Measurements from ENCODE around the gene OTOR.

The OTOR gene

DNA sequence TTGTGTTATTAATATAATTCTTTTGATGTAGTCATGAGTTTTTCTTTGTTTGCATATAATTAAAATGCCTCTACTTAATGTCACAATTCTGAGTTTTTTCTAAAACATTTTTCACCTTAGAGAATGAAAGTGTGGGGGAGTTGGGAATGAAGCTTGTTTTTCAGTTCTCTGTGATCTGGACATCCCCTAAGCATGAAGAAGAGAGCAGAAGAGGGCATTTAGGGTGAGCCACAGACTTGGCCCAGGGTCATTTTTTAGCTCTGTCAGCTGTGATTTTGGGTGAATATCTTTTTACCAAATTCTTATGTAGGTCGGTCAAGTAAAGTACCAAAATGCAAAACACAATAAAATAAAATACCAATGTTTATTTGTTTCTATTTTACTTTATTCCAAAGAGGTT, 3.9 kb downstream of the OTOR start:
- DNase-seq = no peak

DNA sequence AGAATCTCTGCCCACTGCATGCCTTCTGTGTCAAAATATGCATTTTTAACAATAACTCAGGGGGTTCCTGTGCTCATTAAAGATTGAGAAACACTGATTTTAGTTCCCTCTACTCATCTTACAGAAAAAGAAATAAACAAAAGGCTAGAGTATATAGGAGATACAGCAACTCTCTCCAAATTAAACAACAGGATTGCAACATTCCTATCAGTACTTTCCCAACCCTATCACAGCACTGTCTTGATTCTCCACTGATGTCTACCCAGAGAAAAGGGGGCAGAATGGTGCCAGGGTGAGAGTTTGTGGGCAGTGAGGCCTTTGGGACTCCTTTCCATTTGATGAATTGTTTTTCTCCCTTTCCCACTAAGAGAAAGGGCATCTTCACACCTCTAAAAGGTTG, 4.7 kb downstream of the OTOR start:
- no peak for DNase-seq

DNA sequence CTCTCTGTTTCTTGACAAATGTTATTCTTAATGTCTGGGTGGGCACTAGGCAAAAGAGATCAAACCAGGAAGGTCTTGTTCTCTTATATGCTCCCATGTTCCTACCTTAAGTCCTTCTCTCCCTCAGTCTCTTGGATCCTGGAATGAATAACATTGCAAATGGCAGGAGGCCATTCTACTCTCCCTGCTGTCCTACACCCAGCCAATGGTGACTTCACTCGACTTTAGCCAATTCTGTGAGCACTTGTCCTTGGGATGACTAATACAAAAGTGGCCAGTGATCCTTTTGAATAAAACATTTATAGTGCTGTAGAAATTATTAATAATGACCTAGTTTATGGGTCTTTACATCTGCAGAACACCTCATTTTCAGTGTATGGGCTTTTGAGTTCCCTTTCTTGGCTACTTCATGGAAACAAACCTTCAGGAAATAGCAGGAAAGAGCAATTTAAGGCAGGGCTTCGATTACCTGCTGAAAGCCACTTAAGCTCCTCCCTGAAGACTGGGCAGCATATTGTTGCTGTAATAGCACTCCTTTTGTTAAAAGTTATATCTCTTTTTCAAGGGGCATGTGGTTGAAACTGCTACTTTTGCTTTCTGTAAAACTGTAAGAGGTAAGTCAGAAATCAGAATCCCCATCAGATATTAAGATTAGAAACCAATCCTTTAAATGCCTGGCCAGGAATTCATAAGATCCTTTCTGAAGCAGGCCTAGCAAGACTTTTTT, 10.5 kb downstream of the OTOR start:
- no peak for DNase-seq

DNA sequence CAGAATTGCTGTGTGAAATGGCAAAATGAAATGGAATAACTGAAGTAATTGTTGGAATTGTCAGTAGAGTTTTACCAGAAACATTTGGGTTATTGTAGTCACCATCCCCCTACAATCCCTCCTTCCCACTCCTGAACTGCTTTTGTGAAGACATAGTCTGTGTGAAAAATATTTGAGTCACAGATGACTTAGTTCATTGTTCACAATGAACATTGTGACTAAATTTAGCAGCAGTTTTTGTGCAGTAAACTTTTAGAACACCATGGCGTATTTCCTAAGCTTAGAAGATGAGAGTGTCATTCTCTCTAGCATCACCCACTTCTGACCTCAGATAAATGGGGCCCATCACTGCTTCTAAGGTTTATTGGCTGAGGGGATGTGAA, 11.0 kb downstream of the OTOR start:
- no peak for DNase-seq

DNA sequence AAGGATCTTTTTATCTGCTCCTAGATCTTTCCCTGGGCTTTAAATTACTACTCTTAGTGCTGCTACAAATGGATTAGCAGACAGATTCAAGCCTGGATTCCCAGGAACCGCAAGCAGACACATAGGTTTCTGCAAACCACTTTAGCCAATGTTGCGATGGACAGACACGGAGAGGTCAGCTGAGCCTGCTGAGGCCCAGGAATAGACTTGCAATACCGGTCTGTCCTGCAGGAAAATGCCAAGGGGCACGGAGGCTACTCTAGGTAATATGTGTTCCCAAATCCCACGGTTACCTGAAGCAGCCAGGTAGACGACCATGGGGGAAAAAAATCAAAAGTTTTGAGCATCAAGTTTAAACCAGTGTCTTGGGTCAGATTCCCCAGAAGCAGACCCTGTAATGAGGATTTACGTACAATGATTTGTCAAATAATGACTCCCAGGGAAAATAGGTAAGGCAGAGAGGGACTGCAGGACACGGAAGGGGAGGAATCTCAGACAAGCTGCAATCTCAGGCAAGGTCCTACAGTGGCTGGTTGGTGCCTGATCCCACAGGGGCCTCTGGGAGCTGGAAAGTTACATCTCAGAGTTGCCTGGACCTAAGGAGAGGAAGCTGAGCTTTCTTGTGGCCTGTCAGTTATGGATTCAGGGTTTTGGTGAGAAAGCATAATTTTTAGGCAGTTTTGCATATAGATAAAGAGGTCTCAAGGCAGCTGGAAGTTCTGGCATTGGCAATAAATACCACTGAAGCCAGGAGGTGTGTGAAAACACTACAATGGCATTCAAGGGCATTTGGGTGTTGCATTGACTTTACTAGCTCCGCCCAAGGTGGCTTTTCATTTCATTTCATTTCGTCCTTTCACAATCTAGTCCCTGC, 12.5 kb downstream of the OTOR start:
- DNase-seq = no peak

DNA sequence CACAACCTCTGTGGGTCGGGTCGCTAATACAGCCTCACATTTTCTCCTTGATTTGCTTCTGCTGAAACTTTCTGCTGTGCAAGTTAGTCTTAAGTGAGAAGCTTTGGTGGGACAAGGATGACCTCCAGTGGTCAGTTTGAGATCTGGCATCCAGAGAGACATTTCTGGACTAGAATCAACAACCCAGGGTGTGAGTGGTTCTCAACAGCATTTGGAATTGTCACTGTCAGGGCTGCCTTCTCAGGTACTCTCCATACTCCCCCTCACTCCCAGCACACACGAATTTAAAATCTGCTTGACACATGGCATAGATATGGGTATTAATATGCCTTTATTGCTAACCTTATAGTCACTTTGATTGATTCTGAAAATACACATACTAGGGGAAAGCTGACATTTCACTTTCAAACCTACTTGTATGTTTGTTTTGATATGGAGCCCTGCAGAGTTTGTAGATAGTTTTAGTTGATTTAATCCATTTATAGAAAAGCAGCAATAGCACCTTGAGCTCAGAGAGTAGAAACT, 13.2 kb downstream of the OTOR start:
- peak; percentile 64 for DNase-seq

DNA sequence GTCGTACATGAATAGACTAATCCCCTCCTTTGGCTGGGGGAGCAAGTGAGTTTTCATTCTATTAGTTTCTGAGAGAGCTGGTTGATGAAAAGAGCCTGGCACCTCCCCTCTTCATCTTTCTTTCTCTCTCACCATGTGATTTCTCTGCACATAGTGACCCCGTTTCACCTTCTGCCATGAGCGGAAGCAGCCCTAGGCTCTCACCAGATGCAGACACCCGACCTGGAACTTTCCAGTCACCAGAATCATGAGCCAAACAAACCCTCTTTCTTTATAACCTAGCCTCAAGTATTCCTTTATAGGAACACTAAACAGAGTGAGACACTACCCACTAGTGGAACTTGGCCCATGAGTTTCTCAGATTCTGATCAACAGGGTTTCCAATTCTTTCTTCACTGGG, 16.4 kb downstream of the OTOR start:
- no peak for DNase-seq

DNA sequence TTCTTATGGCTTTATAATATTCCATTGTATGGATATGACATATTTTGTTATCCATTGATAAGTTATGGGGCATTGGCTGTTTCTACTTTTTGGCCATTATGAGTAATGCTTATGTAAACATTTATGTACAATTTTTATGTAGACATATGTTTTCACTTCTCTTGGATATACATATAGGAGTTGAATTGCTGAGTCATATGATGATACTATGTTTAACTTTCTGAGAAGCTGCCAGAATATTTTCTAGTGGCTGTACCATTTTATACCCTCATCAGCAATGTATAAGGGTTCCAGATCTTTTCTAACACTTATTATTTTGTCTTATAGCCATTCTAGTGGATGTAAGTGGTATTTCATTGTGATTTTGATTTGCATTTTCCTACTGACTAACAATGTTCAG, 23.1 kb downstream of the OTOR start:
- DNase-seq = no peak

DNA sequence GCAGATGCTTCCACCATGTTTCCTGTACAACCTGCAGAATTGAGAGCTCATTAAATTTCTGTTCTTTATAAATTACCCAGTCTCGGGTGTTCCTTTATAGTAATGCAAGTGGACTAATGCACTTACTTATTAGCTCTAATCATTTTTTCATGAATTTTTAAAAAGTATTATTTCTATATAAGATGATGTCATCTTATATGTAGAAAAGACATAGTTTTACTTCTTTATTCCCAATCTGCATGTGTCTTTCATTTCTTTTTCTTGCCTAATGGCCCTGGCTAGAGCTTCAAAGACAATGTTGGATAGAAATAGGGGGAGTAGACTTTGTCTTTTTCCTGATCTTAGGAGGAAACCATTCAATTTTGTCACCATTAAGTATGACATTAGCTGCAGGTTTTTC, 27.8 kb downstream of the OTOR start:
- DNase-seq = no peak

DNA sequence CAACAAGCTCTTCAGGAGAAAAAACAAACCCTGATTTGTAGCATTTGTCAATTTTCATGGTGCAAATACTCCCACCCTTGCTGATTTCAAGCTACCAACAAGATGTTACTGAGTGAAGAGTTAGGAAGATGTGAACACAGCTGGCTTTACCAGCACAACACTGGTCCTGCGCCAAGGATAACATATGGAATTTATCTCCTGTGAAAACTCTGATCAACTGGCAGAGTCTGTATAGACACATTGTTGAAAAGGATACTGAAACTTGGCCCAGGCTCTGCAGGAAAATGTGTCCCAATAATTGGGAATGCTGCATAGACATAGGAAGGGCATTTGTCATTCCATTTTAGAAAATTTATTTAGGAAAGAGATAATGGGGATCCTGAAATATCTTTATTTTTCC, 29.0 kb downstream of the OTOR start:
- DNase-seq = no peak

DNA sequence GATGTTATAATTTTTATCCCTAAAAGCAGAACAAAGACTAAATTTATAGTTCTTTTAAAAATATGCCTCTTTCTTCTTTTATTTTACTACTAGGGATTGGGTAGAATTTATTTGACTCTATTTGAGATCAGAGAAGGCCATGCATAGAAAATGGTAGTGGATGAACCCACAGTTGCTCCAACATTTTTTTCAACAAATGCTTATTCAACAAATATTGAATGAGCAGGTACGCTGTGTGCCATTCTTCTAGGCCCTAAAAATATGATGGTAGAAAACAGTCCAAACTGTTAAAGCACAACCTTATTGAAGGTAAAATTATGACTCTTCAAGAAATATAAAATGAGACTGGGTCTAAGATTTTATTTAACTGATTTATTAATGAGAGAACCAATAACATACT, 30.0 kb downstream of the OTOR start:
- DNase-seq = no peak

DNA sequence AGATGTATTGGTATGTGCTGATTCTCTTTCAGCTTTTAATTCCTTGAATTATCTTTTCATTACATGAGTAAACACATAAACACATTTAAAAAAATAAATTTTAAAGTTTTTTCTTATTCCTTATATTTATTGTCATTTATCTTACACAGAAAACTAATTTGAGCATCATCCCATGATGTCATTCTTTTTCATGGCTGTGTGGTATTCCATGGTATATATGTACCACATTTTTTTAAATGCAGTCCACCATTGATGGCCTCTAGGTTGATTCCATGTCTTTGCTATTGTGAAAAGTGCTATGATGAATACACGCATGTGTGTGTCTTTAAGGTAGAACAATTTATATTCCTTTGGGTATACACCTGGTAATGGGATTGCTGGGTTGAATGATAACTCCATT, 33.3 kb downstream of the OTOR start:
- DNase-seq = no peak

DNA sequence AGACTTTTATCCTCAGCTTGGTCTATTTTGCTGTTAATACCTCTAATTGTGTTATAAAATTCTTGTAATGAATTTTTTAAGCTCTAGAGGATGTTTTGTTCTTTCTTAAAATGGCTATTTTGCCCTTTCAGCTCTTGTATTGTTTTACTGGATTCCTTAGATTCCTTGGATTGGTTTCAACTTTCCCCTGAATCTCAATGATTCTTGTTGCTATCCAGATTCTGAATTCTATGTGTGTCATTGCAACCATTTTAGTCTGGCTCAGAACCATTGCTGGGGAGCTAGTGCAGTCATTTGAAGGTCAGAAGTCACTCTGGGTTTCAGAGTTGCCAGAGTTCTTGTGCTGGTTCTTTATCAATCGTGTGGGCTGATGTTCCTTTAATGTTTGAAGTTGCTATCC, 37.1 kb downstream of the OTOR start:
- no peak for DNase-seq
